Lower leg skin (tissue), 3 donors: ENCODE results near the gene RAB43.

Experiments used
- POLR2A ChIP-seq, 2 donors: fragments of 450-650 bp; IDR thresholded peaks; one replicate each; pipeline ENCODE4 v1.6.1; 2016 to 2017; ENCODE audit warnings: antibody characterized with exemption in 2 of 2, mild to moderate bottlenecking in 1 of 2, moderate library complexity in 1 of 2
- TF ChIP-seq, protein P1 (sequence below), 3 donors: fragments of 450-650 bp; IDR thresholded peaks; one replicate each; pipeline ENCODE4 v1.5.1; 2016; ENCODE audit warnings: antibody characterized with exemption in 3 of 3, mild to moderate bottlenecking in 3 of 3, moderate library complexity in 2 of 3

DNA sequence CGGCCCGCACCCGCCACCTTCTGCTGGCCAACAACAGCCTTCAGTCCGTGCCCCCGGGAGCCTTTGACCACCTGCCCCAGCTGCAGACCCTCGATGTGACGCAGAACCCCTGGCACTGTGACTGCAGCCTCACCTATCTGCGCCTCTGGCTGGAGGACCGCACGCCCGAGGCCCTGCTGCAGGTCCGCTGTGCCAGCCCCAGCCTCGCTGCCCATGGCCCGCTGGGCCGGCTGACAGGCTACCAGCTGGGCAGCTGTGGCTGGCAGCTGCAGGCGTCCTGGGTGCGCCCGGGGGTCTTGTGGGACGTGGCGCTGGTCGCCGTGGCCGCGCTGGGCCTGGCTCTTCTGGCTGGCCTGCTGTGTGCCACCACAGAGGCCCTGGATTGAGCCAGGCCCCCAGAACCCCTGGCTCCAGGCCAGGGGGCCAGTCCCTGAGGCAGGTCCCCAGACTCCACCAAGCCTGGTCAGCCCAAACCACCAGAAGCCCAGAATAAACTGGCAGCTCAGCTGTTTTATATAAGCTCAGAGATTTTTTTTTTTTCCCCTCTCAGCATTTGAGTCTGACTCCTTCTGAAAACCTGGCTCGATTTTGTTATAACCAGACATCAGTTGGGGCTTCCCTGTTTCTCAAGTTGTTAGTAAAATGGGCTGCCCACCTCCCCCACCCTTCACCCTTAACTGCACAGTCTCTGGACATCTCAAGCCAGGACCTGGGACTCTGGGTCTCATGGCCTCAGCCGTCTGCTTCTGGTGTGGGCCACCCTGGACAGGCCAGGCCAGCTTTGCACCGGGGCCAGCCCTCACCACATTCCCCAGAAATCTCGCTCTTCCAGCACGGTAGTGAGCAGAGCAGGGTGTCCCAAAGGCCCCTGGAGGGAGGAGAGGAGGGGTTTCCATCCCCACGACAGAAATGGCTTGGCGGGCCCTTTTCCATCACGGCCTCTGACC lies 59.4 kb downstream of the RAB43 start:
- TF ChIP-seq, protein P1, sequence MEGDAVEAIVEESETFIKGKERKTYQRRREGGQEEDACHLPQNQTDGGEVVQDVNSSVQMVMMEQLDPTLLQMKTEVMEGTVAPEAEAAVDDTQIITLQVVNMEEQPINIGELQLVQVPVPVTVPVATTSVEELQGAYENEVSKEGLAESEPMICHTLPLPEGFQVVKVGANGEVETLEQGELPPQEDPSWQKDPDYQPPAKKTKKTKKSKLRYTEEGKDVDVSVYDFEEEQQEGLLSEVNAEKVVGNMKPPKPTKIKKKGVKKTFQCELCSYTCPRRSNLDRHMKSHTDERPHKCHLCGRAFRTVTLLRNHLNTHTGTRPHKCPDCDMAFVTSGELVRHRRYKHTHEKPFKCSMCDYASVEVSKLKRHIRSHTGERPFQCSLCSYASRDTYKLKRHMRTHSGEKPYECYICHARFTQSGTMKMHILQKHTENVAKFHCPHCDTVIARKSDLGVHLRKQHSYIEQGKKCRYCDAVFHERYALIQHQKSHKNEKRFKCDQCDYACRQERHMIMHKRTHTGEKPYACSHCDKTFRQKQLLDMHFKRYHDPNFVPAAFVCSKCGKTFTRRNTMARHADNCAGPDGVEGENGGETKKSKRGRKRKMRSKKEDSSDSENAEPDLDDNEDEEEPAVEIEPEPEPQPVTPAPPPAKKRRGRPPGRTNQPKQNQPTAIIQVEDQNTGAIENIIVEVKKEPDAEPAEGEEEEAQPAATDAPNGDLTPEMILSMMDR (IDR thresholded peaks at IDR 0.05) = no peak
- no peak for TF ChIP-seq POLR2A (IDR thresholded peaks at IDR 0.05)
